H1 (cell line): ENCODE results near the gene CPSF7. TPM values are rescaled to one million over a fixed set of nuclear protein-coding genes. Genes with fewer than 3 reads are reported as not detected.

Experiments used
- CTCF ChIA-PET: fragments of 300-600 bp; sonication (Branson Sonifier 250); formaldehyde crosslinking; loops from one replicate; lab custom pipeline; 2021; ENCODE audit not compliant: partially characterized antibody; lab: Charles Lee
- POLR2A ChIA-PET: fragments of 300-600 bp; sonication (Branson Sonifier 250); formaldehyde crosslinking; loops from one replicate; lab custom pipeline; 2021; ENCODE audit warnings: inconsistent platforms; ENCODE audit not compliant: partially characterized antibody; lab: Charles Lee
- DNase-seq, 2 experiments: peaks; one replicate each; pipeline versions ENCODE4 v3.0.0 to v3.0.0-alpha.2; 2010 to 2022; ENCODE audit warnings: low spot score in 2 of 2, low read depth in 1 of 2, mixed read lengths in 1 of 2
- FAIRE-seq: peaks from 2 replicates; lab custom pipeline; 2011; peaks lifted over from hg19 to GRCh38; lab: Jason Lieb, UNC
- H2AFZ ChIP-seq: 2 replicates; pipeline ENCODE4 v1.8.1; 2012; ENCODE audit warnings: low read length, inconsistent platforms
- H2AK5ac ChIP-seq: 2 replicates; pipeline ENCODE4 v1.6.1; 2013; ENCODE audit warnings: low read depth, low read length
- H2BK120ac ChIP-seq: replicated peaks from 2 replicates; pipeline ENCODE3; 2013; ENCODE audit warnings: low read depth, low read length, inconsistent platforms
- H2BK12ac ChIP-seq: 2 replicates; pipeline ENCODE4 v1.6.1; 2013; ENCODE audit warnings: low read depth, low read length
- H2BK15ac ChIP-seq: 2 replicates; pipeline ENCODE4 v1.6.1; 2013; ENCODE audit warnings: low read length
- H2BK20ac ChIP-seq: 2 replicates; pipeline ENCODE4 v1.6.1; 2013; ENCODE audit warnings: low read length
- H2BK5ac ChIP-seq: 2 replicates; pipeline ENCODE4 v1.6.1; 2013; ENCODE audit warnings: low read depth, low read length
- H3K14ac ChIP-seq: 2 replicates; pipeline ENCODE4 v1.6.1; 2013; ENCODE audit warnings: inconsistent platforms; ENCODE audit not compliant: insufficient read length
- H3K18ac ChIP-seq: 2 replicates; pipeline ENCODE4 v1.6.1; 2013; ENCODE audit warnings: low read length; ENCODE audit errors: extremely low read depth
- H3K23ac ChIP-seq: 2 replicates; pipeline ENCODE4 v1.6.1; 2013; ENCODE audit warnings: inconsistent platforms; ENCODE audit not compliant: insufficient read length
- H3K23me2 ChIP-seq: 2 replicates; pipeline ENCODE4 v1.6.1; 2013; ENCODE audit warnings: low read depth, low read length
- H3K27ac ChIP-seq: 2 replicates; pipeline ENCODE4 v1.6.1; 2011; ENCODE audit warnings: low read depth, low read length, inconsistent platforms
- H3K27me3 ChIP-seq, 4 experiments: replicated peaks in 1 of 4; 1 replicate in 1 of 4; 2 replicates in 3 of 4; pipeline versions ENCODE4 v1.6.1 to v1.8.1; 2011 to 2013; ENCODE audit warnings: low read length in 3 of 4, mild to moderate bottlenecking in 3 of 4, inconsistent platforms in 2 of 4, mixed read lengths in 2 of 4, moderate library complexity in 1 of 4; ENCODE audit not compliant: control insufficient read depth in 3 of 4, insufficient read depth in 3 of 4; ENCODE audit errors: extremely low read depth in 1 of 4
- H3K36me3 ChIP-seq, 4 experiments: 2 replicates each; pipeline versions ENCODE4 v1.6.1 to v1.8.1; 2011 to 2013; ENCODE audit warnings: mild to moderate bottlenecking in 4 of 4, low read length in 3 of 4, moderate library complexity in 2 of 4, control low read depth in 1 of 4, inconsistent platforms in 1 of 4; ENCODE audit not compliant: insufficient read depth in 4 of 4, control insufficient read depth in 2 of 4
- H3K4ac ChIP-seq: replicated peaks from 2 replicates; pipeline ENCODE3; 2013; ENCODE audit warnings: low read length, low read depth, mixed read lengths, inconsistent platforms; ENCODE audit not compliant: insufficient read length
- H3K4me1 ChIP-seq, 4 experiments: replicated peaks in 1 of 4; 1 replicate in 1 of 4; 2 replicates in 3 of 4; pipeline versions ENCODE4 v1.6.1 to v1.8.1; 2011 to 2013; ENCODE audit warnings: low read length in 3 of 4, inconsistent platforms in 2 of 4, mixed read lengths in 1 of 4; ENCODE audit not compliant: insufficient read depth in 4 of 4, control insufficient read depth in 3 of 4
- H3K4me2 ChIP-seq, 2 experiments: 2 replicates each; pipeline versions ENCODE4 v1.6.1 to v1.8.1; 2011 to 2013; ENCODE audit warnings: low read depth in 2 of 2, low read length in 2 of 2, control low read depth in 1 of 2, inconsistent platforms in 1 of 2, mild to moderate bottlenecking in 1 of 2; ENCODE audit not compliant: insufficient read depth in 1 of 2
- H3K4me3 ChIP-seq, 4 experiments: fragments of 200-600, 300-600 bp in 1 of 4; sonication (generic), shearing (Covaris generic), sonication (Bioruptor Twin) in 1 of 4; 2 replicates each; pipeline versions ENCODE4 v1.5.1 to v1.8.1; 2011 to 2016; ENCODE audit warnings: low read length in 4 of 4, low read depth in 3 of 4, control low read depth in 2 of 4, inconsistent platforms in 2 of 4, mild to moderate bottlenecking in 2 of 4, mixed read lengths in 1 of 4, moderate library complexity in 1 of 4; ENCODE audit not compliant: insufficient read depth in 2 of 4; ENCODE audit errors: extremely low read depth in 1 of 4
- H3K56ac ChIP-seq: replicated peaks from 2 replicates; pipeline ENCODE3; 2013; ENCODE audit warnings: low read depth, mild to moderate bottlenecking, mixed read lengths, low read length, inconsistent platforms; ENCODE audit not compliant: insufficient read length
- H3K79me1 ChIP-seq: 2 replicates; pipeline ENCODE4 v1.6.1; 2013; ENCODE audit warnings: low read depth, low read length, control low read depth
- H3K79me2 ChIP-seq, 2 experiments: 2 replicates each; pipeline versions ENCODE4 v1.6.1 to v1.8.1; 2012 to 2013; ENCODE audit warnings: low read length in 2 of 2, mild to moderate bottlenecking in 2 of 2, inconsistent platforms in 1 of 2; ENCODE audit not compliant: insufficient read depth in 2 of 2, control insufficient read depth in 1 of 2
- H3K9ac ChIP-seq, 4 experiments: replicated peaks in 1 of 4; 1 replicate in 1 of 4; 2 replicates in 3 of 4; pipeline versions ENCODE4 v1.6.1 to v1.8.1; 2011 to 2013; ENCODE audit warnings: low read depth in 3 of 4, low read length in 3 of 4, control low read depth in 2 of 4, mild to moderate bottlenecking in 2 of 4, moderate library complexity in 2 of 4, inconsistent platforms in 1 of 4; ENCODE audit errors: extremely low read depth in 1 of 4
- H3K9me3 ChIP-seq, 2 experiments: 2 replicates each; pipeline versions ENCODE4 v1.6.1 to v1.8.1; 2012 to 2013; ENCODE audit warnings: mild to moderate bottlenecking in 2 of 2, moderate library complexity in 2 of 2, control low read depth in 1 of 2, inconsistent platforms in 1 of 2, low read depth in 1 of 2, low read length in 1 of 2, mixed read lengths in 1 of 2; ENCODE audit not compliant: insufficient read depth in 2 of 2
- H4K20me1 ChIP-seq, 2 experiments: replicated peaks in 1 of 2; 2 replicates each; pipeline versions ENCODE3 to v1.8.1; 2011 to 2013; ENCODE audit warnings: inconsistent platforms in 2 of 2, low read length in 2 of 2, mild to moderate bottlenecking in 1 of 2; ENCODE audit not compliant: insufficient read depth in 2 of 2, control insufficient read depth in 1 of 2
- H4K5ac ChIP-seq: 2 replicates; pipeline ENCODE4 v1.6.1; 2013; ENCODE audit warnings: low read length, low read depth, mixed read lengths, inconsistent platforms; ENCODE audit not compliant: insufficient read length
- H4K8ac ChIP-seq: 2 replicates; pipeline ENCODE4 v1.8.0; 2013; ENCODE audit warnings: mild to moderate bottlenecking, moderate library complexity, low read length, inconsistent platforms; ENCODE audit not compliant: insufficient read depth; ENCODE audit errors: extremely low read depth
- H4K91ac ChIP-seq: replicated peaks from 2 replicates; pipeline ENCODE3; 2013; ENCODE audit warnings: low read length, mixed read lengths, inconsistent platforms; ENCODE audit not compliant: insufficient read length
- BACH1 ChIP-seq: IDR thresholded peaks from 2 replicates; pipeline ENCODE4 v1.6.1; 2012; ENCODE audit warnings: low read length, improper control_type of control experiment
- WGBS, 2 experiments: shearing (Covaris generic) in 1 of 2; methylation state at CpG; one replicate each; pipeline versions ENCODE4 v1.1.6 to v1.1.7; 2013 to 2015; ENCODE audit warnings: low lambda C conversion rate in 2 of 2, mixed read lengths in 2 of 2, inconsistent platforms in 1 of 2, low coverage in 1 of 2, missing lambda C conversion rate in 1 of 2; ENCODE audit not compliant: insufficient replicate concordance in 2 of 2, insufficient coverage in 1 of 2, insufficient read length in 1 of 2; ENCODE audit errors: extremely low coverage in 1 of 2, missing lambda C conversion rate in 1 of 2; 5-methylcytosine and 5-hydroxymethylcytosine counted together
- long read RNA-seq, 2 experiments: library from RNA in 1 of 2; library from capped mRNA in 1 of 2; stranded (forward); transcript quantifications; one replicate each; pipeline ENCODE4 v2.0.0, GENCODE V29; 2021; ENCODE audit warnings: inconsistent platforms in 1 of 2
- polyA minus RNA-seq, 3 experiments: library from RNA; depleted of rRNA, polyadenylated mRNA; stranded (reverse); fragments of >200 nt; gene quantifications; 1 replicate in 2 of 3; 2 replicates in 1 of 3; pipeline ENCODE4 v1.2.3, GENCODE V29; 2011
- polyA plus RNA-seq, 7 experiments: library from polyadenylated mRNA; depleted of rRNA in 3 of 7; stranded (reverse) in 5 of 7; unstranded in 2 of 7; fragments of >200 nt in 5 of 7; fragments of 200-250 nt in 2 of 7; gene quantifications; 1 replicate in 5 of 7; 2 replicates in 1 of 7; 4 replicates in 1 of 7; pipeline versions ENCODE4 v1.2.1 to v1.2.3, GENCODE V29; 2011 to 2013; ENCODE audit warnings: missing spikeins in 2 of 7, mixed read lengths in 2 of 7
- total RNA-seq: library from RNA; stranded (reverse); fragmentation: NEBNext Ultra II Directional; extraction: Animal tissue kit (Norgen Biotek cat#: 25700); gene quantifications from 2 replicates; pipeline ENCODE4 v1.2.1, GENCODE V29; 2021

The CPSF7 gene, protein sequence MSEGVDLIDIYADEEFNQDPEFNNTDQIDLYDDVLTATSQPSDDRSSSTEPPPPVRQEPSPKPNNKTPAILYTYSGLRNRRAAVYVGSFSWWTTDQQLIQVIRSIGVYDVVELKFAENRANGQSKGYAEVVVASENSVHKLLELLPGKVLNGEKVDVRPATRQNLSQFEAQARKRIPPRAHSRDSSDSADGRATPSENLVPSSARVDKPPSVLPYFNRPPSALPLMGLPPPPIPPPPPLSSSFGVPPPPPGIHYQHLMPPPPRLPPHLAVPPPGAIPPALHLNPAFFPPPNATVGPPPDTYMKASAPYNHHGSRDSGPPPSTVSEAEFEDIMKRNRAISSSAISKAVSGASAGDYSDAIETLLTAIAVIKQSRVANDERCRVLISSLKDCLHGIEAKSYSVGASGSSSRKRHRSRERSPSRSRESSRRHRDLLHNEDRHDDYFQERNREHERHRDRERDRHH
- 95.9 and 96.7 TPM in 2 replicates for total RNA-seq
- 122 and 192 TPM in 2 replicates for polyA plus RNA-seq (2011; rRNA removed)
- 73.1 TPM for polyA plus RNA-seq (2011; cell fraction: cytosol; rRNA removed)
- polyA plus RNA-seq (2011; cell fraction: nucleus; rRNA removed) = 165 TPM
- polyA plus RNA-seq (2012, experiment 1 of 2) = 82.2 to 93.9 TPM (median 85.7 TPM) in 4 replicates
- polyA plus RNA-seq (2012, experiment 2 of 2) = 63.8 TPM
- 93.6 TPM for polyA plus RNA-seq (2013, experiment 1 of 2)
- polyA plus RNA-seq (2013, experiment 2 of 2) = 81.2 TPM
- 117 and 159 TPM in 2 replicates for polyA minus RNA-seq (2011; rRNA and poly(A)+ RNA removed)
- 53.3 TPM for polyA minus RNA-seq (2011; cell fraction: cytosol; rRNA and poly(A)+ RNA removed)
- polyA minus RNA-seq (2011; cell fraction: nucleus; rRNA and poly(A)+ RNA removed) = 65.8 TPM
- long read RNA-seq, experiment 1, partial matches to known transcripts = 20 of 68 reads
- long read RNA-seq, experiment 1, other reads (novel, unspliced or antisense) = 43 of 68 reads
- long read RNA-seq, experiment 2, partial matches to known transcripts = 1 of 16 reads
- long read RNA-seq, experiment 2, other reads (novel, unspliced or antisense) = 8 of 16 reads

DNA sequence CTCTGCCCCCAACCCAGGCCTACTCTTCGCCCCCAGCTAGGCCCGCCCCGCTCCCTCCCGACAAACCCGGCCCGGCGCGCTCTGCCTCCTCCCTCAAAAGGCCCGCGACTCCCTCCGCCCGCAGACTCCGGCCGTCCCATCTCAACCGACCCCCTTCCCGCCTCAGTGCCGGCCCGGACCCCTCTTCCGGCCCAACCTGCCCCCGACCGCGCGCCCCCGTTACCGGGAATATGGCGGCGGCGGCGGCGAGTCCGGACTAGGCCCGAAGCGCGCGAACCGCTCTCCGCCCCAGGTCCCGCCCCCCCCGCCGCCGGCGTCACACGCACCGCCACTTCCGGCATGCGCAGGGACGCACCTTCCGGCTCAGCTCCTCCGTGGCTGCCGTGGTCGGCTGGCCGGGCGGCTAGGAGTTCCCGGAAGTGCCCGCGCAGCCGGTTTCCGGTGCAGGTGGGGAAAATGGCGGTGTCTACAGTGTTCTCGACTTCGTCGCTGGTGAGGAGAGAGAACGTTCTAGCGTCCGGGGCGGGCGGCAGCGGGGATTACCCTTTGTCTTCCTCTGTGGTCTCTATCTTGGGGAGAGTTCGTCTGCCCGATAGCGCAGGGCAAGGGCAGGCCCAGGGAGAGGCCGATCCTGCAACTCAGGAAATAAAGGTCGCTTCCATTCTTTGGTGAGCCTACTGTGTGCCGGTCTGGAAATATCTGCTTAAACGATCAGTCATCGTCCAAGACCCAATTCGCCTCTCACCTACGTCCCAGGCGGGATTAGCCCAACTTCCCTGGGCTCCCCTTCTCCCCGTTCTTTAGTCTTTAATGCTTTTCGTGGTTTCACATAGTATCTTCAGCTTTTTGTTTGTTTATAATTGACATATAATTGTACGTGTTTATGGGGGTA is at the start of gene CPSF7, which contains the start of gene SDHAF2:
CPSF7 (minus strand) TSS at position 285 of the 892 bp plus-strand sequence. CDS start 740 bp downstream, outside the sequence.
SDHAF2 (plus strand) TSS at position 434 of the 892 bp plus-strand sequence; CDS start at position 457, 23 bp downstream.
- ChIA-PET CTCF (interaction anchor here (0.8 to 2.2 kb wide), 7 partner anchors 10 to 149 kb away, joined by 3 to 10 read pairs (median 4); partner anchors contain the start of gene TMEM138), POLR2A (interaction anchor here (0.8 to 8.0 kb wide), 41 partner anchors 9 to 1815 kb away, joined by 3 to 94 read pairs (median 4); partner anchors contain the start of genes CYB561A3, DDB1, TKFC and TMEM138)
- H2AFZ ChIP-seq = no peak within 1 kb of the TSS
- H3K9ac ChIP-seq = peak within 1 kb of the TSS; percentile 96 to 98 (median 97)
- peak within 1 kb of the TSS; percentile 98 for H4K5ac ChIP-seq
- H3K23me2 ChIP-seq = peaks cover 3% of the 10 kb centered on the region
- H3K36me3 ChIP-seq = peaks cover 23 to 39% (median 33%) of the 10 kb centered on the region in 4 experiments
- H4K20me1 ChIP-seq = peaks cover 5 to 11% of the 10 kb centered on the region in 2 experiments
- H3K4me3 ChIP-seq = peak within 1 kb of the TSS; percentile 76 to 94 (median 89)
- H2AK5ac ChIP-seq = no peak within 1 kb of the TSS
- H4K91ac ChIP-seq = peak within 1 kb of the TSS; percentile 97
- H2BK15ac ChIP-seq = no peak within 1 kb of the TSS; the same call in 1 of the 2 replicates
- H3K4me1 ChIP-seq = no peaks in the 10 kb centered on the region; a peak in 1 of 7 replicates
- H3K9me3 ChIP-seq = no peaks in the 10 kb centered on the region
- no peak within 1 kb of the TSS for H3K23ac ChIP-seq
- peak within 1 kb of the TSS; percentile 97 for H3K56ac ChIP-seq
- H2BK120ac ChIP-seq = no peak within 1 kb of the TSS
- H4K8ac ChIP-seq = peak within 1 kb of the TSS; percentile 100
- no peak within 1 kb of the TSS for H3K4ac ChIP-seq
- H3K79me1 ChIP-seq = peaks cover 2% of the 10 kb centered on the region; the same call in 1 of the 2 replicates
- no peak within 1 kb of the TSS for H3K14ac ChIP-seq
- DNase-seq (peak; percentile 82 to 98), FAIRE-seq (no peak)
- H3K27me3 ChIP-seq = no peaks in the 10 kb centered on the region
- H2BK20ac ChIP-seq = no peak within 1 kb of the TSS
- WGBS, 2 experiments = 2% methylated on average over 29 of the region's 82 CpGs; no CpG with 5 or more reads in 1 of the 2 experiments
- peak within 1 kb of the TSS; percentile 93 for H3K18ac ChIP-seq
- H2BK12ac ChIP-seq = peak within 1 kb of the TSS; percentile 22; the same call in 1 of the 2 replicates
- peaks cover 12 to 83% of the 10 kb centered on the region in 2 experiments for H3K79me2 ChIP-seq
- H3K27ac ChIP-seq = peak within 1 kb of the TSS; percentile 97
- peak within 1 kb of the TSS; percentile 81 to 91 for H3K4me2 ChIP-seq
- H2BK5ac ChIP-seq = peak within 1 kb of the TSS; percentile 95
- no peak for TF ChIP-seq BACH1
